DND-41 (cell line): Measurements from ENCODE around the gene TNFRSF14.

Experiments
- CTCF ChIP-seq: IDR thresholded peaks from 2 replicates; pipeline ENCODE4 v1.5.1; 2012; ENCODE audit warnings: borderline replicate concordance, low read length, moderate library complexity, mild to moderate bottlenecking; ENCODE audit not compliant: poor library complexity, severe bottlenecking; ENCODE audit errors: extremely low read depth
- EZH2 ChIP-seq: IDR thresholded peaks from 3 replicates; pipeline ENCODE4 v1.6.1; 2012; ENCODE audit warnings: borderline replicate concordance, low read depth, mild to moderate bottlenecking, moderate library complexity, low read length, inconsistent platforms; ENCODE audit not compliant: severe bottlenecking

- no peak for TF ChIP-seq CTCF
- TF ChIP-seq EZH2: no peak
These were observed 56.6 kb downstream of the TNFRSF14 start for GRCh38 chr1:2612591-2613365.
